ENCODE results near the gene JAM2.

JAM2 gene

DNA sequence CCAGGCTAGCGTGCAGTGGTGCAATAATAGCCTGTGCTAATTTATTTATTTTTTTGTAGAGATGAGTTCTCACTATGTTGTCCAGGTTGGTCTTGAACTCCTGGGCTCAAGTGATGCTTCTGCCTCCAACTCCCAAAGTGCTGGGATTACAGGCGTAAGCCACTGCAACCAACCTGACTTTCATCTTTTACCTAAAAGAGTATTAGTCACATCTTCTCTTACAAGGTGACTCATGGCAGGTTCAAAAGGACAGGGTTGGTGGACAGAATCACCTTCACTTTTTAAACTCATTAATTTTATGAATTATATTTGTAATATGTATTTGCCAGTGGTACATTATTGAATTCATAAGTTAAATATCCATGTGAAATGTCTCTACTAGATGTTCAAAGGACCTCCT is 18.1 kb downstream of the JAM2 start:
- H3K36me3 ChIP-seq (ENCODE audit: control insufficient read depth in 1 of 2, insufficient read depth in 2 of 2, low read depth in 1 of 2, low read length in 2 of 2) = no peaks in the 10 kb centered on the region
- no peak overlapping the region for H2AK5ac ChIP-seq (ENCODE audit: low read length, severe bottlenecking)
- DNase-seq = no peak
- no peak overlapping the region for H3K9ac ChIP-seq (ENCODE audit: low read length)
- H2BK5ac ChIP-seq (ENCODE audit: low read depth, low read length, poor library complexity, severe bottlenecking) = no peak overlapping the region
- no peak overlapping the region for H3K18ac ChIP-seq (ENCODE audit: low read depth in 1 of 2, low read length in 2 of 2)
- no peaks in the 10 kb centered on the region for H3K79me1 ChIP-seq (replicated peaks; ENCODE audit: low read length, poor library complexity, severe bottlenecking)
- no peak overlapping the region for H2BK15ac ChIP-seq (ENCODE audit: low read depth, poor library complexity, severe bottlenecking)
- no peak overlapping the region for H3K4ac ChIP-seq (ENCODE audit: low read depth in 1 of 2, low read length in 2 of 2)
- no peak overlapping the region for H3K4me3 ChIP-seq (ENCODE audit: insufficient read depth in 1 of 2, low read depth in 1 of 2, low read length in 2 of 2)
- no peak overlapping the region for H3K14ac ChIP-seq (ENCODE audit: low read length in 2 of 2)
- H3K4me2 ChIP-seq (ENCODE audit: low read length, poor library complexity, severe bottlenecking) = no peak overlapping the region
- H3K27ac ChIP-seq (ENCODE audit: low read length, poor library complexity, severe bottlenecking) = no peak overlapping the region
- no peak overlapping the region for H3K23ac ChIP-seq (ENCODE audit: low read length in 2 of 2)
- WGBS = 92% methylated on average over 2 of the region's 2 CpGs
- H2BK12ac ChIP-seq (ENCODE audit: low read length in 2 of 2) = no peak overlapping the region
- no peak overlapping the region for H2AFZ ChIP-seq (ENCODE audit: low read depth, low read length)
- H3K4me1 ChIP-seq (ENCODE audit: control insufficient read depth, insufficient read depth, low read depth, low read length) = no peaks in the 10 kb centered on the region
- no peak overlapping the region for H4K91ac ChIP-seq (ENCODE audit: low read length)
- no peak overlapping the region for H2BK120ac ChIP-seq (ENCODE audit: low read depth, low read length)
- H3K27me3 ChIP-seq (ENCODE audit: control insufficient read depth in 1 of 2, insufficient read depth in 1 of 2, low read length in 2 of 2) = no peaks in the 10 kb centered on the region
- no peaks in the 10 kb centered on the region for H3K9me3 ChIP-seq (ENCODE audit: control insufficient read depth, low read length)
- H4K8ac ChIP-seq (ENCODE audit: low read length) = no peak overlapping the region

DNA sequence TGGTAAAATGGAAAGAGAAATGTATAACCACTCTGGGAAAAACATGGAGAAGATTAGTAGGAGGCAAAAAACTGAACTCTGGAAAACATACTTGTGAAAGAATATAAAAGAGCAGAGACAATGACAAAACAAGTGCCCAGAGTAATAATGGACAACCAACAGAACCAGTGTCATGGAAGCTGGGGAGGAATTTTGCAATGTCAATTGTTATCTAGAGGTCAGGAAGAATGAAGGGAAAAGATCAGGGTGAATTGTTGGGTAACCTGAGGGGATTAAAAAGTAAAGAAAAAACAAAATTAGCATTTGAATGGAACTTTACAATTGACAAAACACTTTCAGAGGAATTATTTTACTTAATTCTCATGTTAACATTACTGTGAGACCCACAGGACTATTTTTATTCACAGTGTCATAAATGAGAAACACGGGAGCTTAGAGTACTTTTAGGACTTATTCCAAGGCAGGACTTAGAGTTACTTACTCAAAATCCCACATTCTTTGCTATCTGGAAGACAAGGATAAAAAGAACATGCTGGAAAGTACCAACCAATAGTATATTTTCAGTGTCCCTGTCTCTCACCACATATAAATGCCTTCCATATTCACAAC is 19.5 kb downstream of the JAM2 start:
- no peak overlapping the region for H3K27ac ChIP-seq (ENCODE audit: low read length, poor library complexity, severe bottlenecking)
- H3K4me3 ChIP-seq (ENCODE audit: insufficient read depth in 1 of 2, low read depth in 1 of 2, low read length in 2 of 2) = no peak overlapping the region
- 0% methylated on average over 1 of the region's 1 CpG for WGBS
- H4K8ac ChIP-seq (ENCODE audit: low read length) = no peak overlapping the region
- H3K4me1 ChIP-seq (ENCODE audit: control insufficient read depth, insufficient read depth, low read depth, low read length) = no peaks in the 10 kb centered on the region
- no peaks in the 10 kb centered on the region for H3K79me1 ChIP-seq (replicated peaks; ENCODE audit: low read length, poor library complexity, severe bottlenecking)
- H4K91ac ChIP-seq (ENCODE audit: low read length) = no peak overlapping the region
- no peak overlapping the region for H3K14ac ChIP-seq (ENCODE audit: low read length in 2 of 2)
- H3K36me3 ChIP-seq (ENCODE audit: control insufficient read depth in 1 of 2, insufficient read depth in 2 of 2, low read depth in 1 of 2, low read length in 2 of 2) = no peaks in the 10 kb centered on the region
- no peaks in the 10 kb centered on the region for H3K27me3 ChIP-seq (ENCODE audit: control insufficient read depth in 1 of 2, insufficient read depth in 1 of 2, low read length in 2 of 2)
- H2AFZ ChIP-seq (ENCODE audit: low read depth, low read length) = no peak overlapping the region
- no peak overlapping the region for H2BK5ac ChIP-seq (ENCODE audit: low read depth, low read length, poor library complexity, severe bottlenecking)
- no peak overlapping the region for H2BK120ac ChIP-seq (ENCODE audit: low read depth, low read length)
- no peak overlapping the region for H3K4me2 ChIP-seq (ENCODE audit: low read length, poor library complexity, severe bottlenecking)
- no peak overlapping the region for H2AK5ac ChIP-seq (ENCODE audit: low read length, severe bottlenecking)
- no peak overlapping the region for H3K18ac ChIP-seq (ENCODE audit: low read depth in 1 of 2, low read length in 2 of 2)
- no peak for DNase-seq
- no peaks in the 10 kb centered on the region for H3K9me3 ChIP-seq (ENCODE audit: control insufficient read depth, low read length)
- H2BK15ac ChIP-seq (ENCODE audit: low read depth, poor library complexity, severe bottlenecking) = no peak overlapping the region
- no peak overlapping the region for H3K23ac ChIP-seq (ENCODE audit: low read length in 2 of 2)
- H2BK12ac ChIP-seq (ENCODE audit: low read length in 2 of 2) = no peak overlapping the region
- no peak overlapping the region for H3K4ac ChIP-seq (ENCODE audit: low read depth in 1 of 2, low read length in 2 of 2)
- H3K9ac ChIP-seq (ENCODE audit: low read length) = no peak overlapping the region

DNA sequence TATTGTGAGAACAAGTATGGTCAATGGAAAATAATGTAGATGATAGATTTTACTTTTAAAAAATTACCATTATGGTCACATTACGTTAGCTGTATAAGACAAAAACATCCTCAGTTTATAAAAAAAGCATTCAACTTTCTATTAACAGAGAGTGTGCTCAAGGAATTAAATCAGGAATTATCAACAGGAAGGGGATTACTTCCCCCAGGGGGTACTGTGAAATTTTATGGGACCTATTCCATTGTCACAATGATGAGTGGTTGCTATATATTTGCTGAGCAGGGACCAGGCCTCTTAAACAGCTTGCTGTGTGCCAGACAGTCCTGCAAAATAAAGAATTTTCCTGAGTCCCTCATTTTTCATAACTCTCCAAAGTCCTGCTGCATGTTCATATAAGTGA is 21.2 kb downstream of the JAM2 start:
- Histone ChIP-seq H3K4me3 (ENCODE audit: insufficient read depth in 1 of 2, low read depth in 1 of 2, low read length in 2 of 2) (no peak overlapping the region), H3K4me1 (ENCODE audit: control insufficient read depth, insufficient read depth, low read depth, low read length) (no peaks in the 10 kb centered on the region), H3K23ac (ENCODE audit: low read length in 2 of 2) (no peak overlapping the region), H3K14ac (ENCODE audit: low read length in 2 of 2) (no peak overlapping the region), H3K27ac (ENCODE audit: low read length, poor library complexity, severe bottlenecking) (no peak overlapping the region), H2BK15ac (ENCODE audit: low read depth, poor library complexity, severe bottlenecking) (no peak overlapping the region), H3K36me3 (ENCODE audit: control insufficient read depth in 1 of 2, insufficient read depth in 2 of 2, low read depth in 1 of 2, low read length in 2 of 2) (no peaks in the 10 kb centered on the region), H4K8ac (ENCODE audit: low read length) (no peak overlapping the region), H2BK12ac (ENCODE audit: low read length in 2 of 2) (no peak overlapping the region), H3K27me3 (ENCODE audit: control insufficient read depth in 1 of 2, insufficient read depth in 1 of 2, low read length in 2 of 2) (no peaks in the 10 kb centered on the region), H3K9ac (ENCODE audit: low read length) (no peak overlapping the region), H2AK5ac (ENCODE audit: low read length, severe bottlenecking) (no peak overlapping the region), H2BK5ac (ENCODE audit: low read depth, low read length, poor library complexity, severe bottlenecking) (no peak overlapping the region), H2BK120ac (ENCODE audit: low read depth, low read length) (no peak overlapping the region), H2AFZ (ENCODE audit: low read depth, low read length) (no peak overlapping the region), H3K79me1 (replicated peaks; ENCODE audit: low read length, poor library complexity, severe bottlenecking) (no peaks in the 10 kb centered on the region), H4K91ac (ENCODE audit: low read length) (no peak overlapping the region), H3K4me2 (ENCODE audit: low read length, poor library complexity, severe bottlenecking) (no peak overlapping the region), H3K4ac (ENCODE audit: low read depth in 1 of 2, low read length in 2 of 2) (no peak overlapping the region), H3K18ac (ENCODE audit: low read depth in 1 of 2, low read length in 2 of 2) (no peak overlapping the region), H3K9me3 (ENCODE audit: control insufficient read depth, low read length) (no peaks in the 10 kb centered on the region)
- WGBS = 33% methylated on average over 1 of the region's 1 CpG
- no peak for DNase-seq

DNA sequence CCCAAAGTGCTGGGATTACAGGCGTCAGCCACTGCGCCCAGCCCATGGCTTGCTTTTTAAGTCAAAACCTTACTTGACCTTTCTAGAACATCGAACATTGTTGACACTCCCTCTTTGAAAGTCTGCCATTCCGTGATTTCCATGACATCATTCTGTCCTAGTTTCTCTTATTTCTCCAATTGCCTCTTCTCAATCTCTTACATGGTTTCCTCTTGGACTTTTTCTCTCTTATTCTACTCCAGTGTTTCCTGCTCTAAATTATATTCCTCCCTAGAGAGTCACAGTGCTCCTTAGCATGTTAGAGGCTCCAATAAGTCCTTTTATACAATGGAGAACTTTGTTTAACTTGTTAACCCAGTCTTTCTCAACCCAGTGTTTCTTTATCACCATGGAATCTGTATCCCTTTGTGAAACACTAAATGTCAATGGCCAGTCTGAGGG is 25.5 kb downstream of the JAM2 start:
- no peak overlapping the region for H2BK5ac ChIP-seq (ENCODE audit: low read depth, low read length, poor library complexity, severe bottlenecking)
- H3K4me3 ChIP-seq (ENCODE audit: insufficient read depth in 1 of 2, low read depth in 1 of 2, low read length in 2 of 2) = no peak overlapping the region
- no peak overlapping the region for H3K4me2 ChIP-seq (ENCODE audit: low read length, poor library complexity, severe bottlenecking)
- H4K8ac ChIP-seq (ENCODE audit: low read length) = no peak overlapping the region
- H3K18ac ChIP-seq (ENCODE audit: low read depth in 1 of 2, low read length in 2 of 2) = no peak overlapping the region
- WGBS = 90% methylated on average over 4 of the region's 4 CpGs
- H3K27ac ChIP-seq (ENCODE audit: low read length, poor library complexity, severe bottlenecking) = no peak overlapping the region
- no peak overlapping the region for H4K91ac ChIP-seq (ENCODE audit: low read length)
- H3K27me3 ChIP-seq (ENCODE audit: control insufficient read depth in 1 of 2, insufficient read depth in 1 of 2, low read length in 2 of 2) = peaks cover 0 to 3% of the 10 kb centered on the region in 2 experiments
- no peak for DNase-seq
- no peaks in the 10 kb centered on the region for H3K36me3 ChIP-seq (ENCODE audit: control insufficient read depth in 1 of 2, insufficient read depth in 2 of 2, low read depth in 1 of 2, low read length in 2 of 2)
- H3K9ac ChIP-seq (ENCODE audit: low read length) = peak overlapping the region; percentile 25
- no peak overlapping the region for H2AK5ac ChIP-seq (ENCODE audit: low read length, severe bottlenecking)
- no peak overlapping the region for H3K23ac ChIP-seq (ENCODE audit: low read length in 2 of 2)
- no peak overlapping the region for H2BK12ac ChIP-seq (ENCODE audit: low read length in 2 of 2)
- no peaks in the 10 kb centered on the region for H3K9me3 ChIP-seq (ENCODE audit: control insufficient read depth, low read length)
- H3K4ac ChIP-seq (ENCODE audit: low read depth in 1 of 2, low read length in 2 of 2) = no peak overlapping the region
- H2BK120ac ChIP-seq (ENCODE audit: low read depth, low read length) = no peak overlapping the region
- H2BK15ac ChIP-seq (ENCODE audit: low read depth, poor library complexity, severe bottlenecking) = no peak overlapping the region
- H3K79me1 ChIP-seq (replicated peaks; ENCODE audit: low read length, poor library complexity, severe bottlenecking) = no peaks in the 10 kb centered on the region
- no peaks in the 10 kb centered on the region for H3K4me1 ChIP-seq (ENCODE audit: control insufficient read depth, insufficient read depth, low read depth, low read length)
- H2AFZ ChIP-seq (ENCODE audit: low read depth, low read length) = no peak overlapping the region
- no peak overlapping the region for H3K14ac ChIP-seq (ENCODE audit: low read length in 2 of 2)

Measured in mesenchymal stem cell (in vitro differentiated cells and primary cell).